Caco-2 (cell line): ENCODE results near the gene LRRC26. TPM values are rescaled to one million over a fixed set of nuclear protein-coding genes. Genes with fewer than 3 reads are reported as not detected.
A peak's percentile ranks its signal among the peaks of the same experiment; 100 is the strongest.

Experiments used
- BruUV-seq: library from RNA; stranded (reverse); fragments of 400-500 nt; replicated peaks from 2 replicates; lab custom pipeline; 2021; lab: Mats Ljungman, UMichigan
- CTCF ChIA-PET: fragments of 300-600 bp; sonication (Branson Sonifier 250); formaldehyde crosslinking; loops from one replicate; lab custom pipeline; 2022; ENCODE audit warnings: antibody characterized with exemption; lab: Charles Lee
- POLR2A ChIA-PET: fragments of 300-600 bp; sonication (Branson Sonifier 250); formaldehyde crosslinking; loops from one replicate; lab custom pipeline; 2022; ENCODE audit warnings: antibody characterized with exemption; lab: Charles Lee
- DNase-seq, 2 experiments: peaks; one replicate each; pipeline versions ENCODE4 v3.0.0 to v3.0.0-alpha.2; 2020 to 2022
- H3K27me3 ChIP-seq: replicated peaks from 2 replicates; pipeline ENCODE4 v1.6.0; 2011; ENCODE audit warnings: low read length; ENCODE audit not compliant: control insufficient read depth, insufficient read depth
- H3K36me3 ChIP-seq: 2 replicates; pipeline ENCODE4 v1.5.1; 2011; ENCODE audit warnings: low read length; ENCODE audit not compliant: control insufficient read depth, insufficient read depth
- H3K4me1 ChIP-seq: fragments of 250-450 bp; sonication (Bioruptor Pico); 2 replicates; pipeline ENCODE4 v1.5.1; 2020; ENCODE audit warnings: mild to moderate bottlenecking
- H3K4me3 ChIP-seq: 2 replicates; pipeline ENCODE4 v1.5.1; 2011; ENCODE audit warnings: low read depth, mild to moderate bottlenecking, control low read depth, low read length
- H3K9me3 ChIP-seq: fragments of 250-450 bp; sonication (Bioruptor Pico); 2 replicates; pipeline ENCODE4 v1.5.1; 2020; ENCODE audit warnings: mild to moderate bottlenecking, moderate library complexity
- H3K27ac Mint-ChIP-seq: one replicate; pipeline ENCODE4 v1.8.0; 2022; ENCODE audit warnings: mixed read lengths; ENCODE audit not compliant: unreplicated experiment
- H3K27me3 Mint-ChIP-seq: one replicate; pipeline ENCODE4 v1.8.0; 2022; ENCODE audit warnings: mixed read lengths; ENCODE audit not compliant: insufficient read depth, unreplicated experiment
- H3K36me3 Mint-ChIP-seq: one replicate; pipeline ENCODE4 v1.8.0; 2022; ENCODE audit warnings: mild to moderate bottlenecking, mixed read lengths; ENCODE audit not compliant: insufficient read depth, unreplicated experiment
- H3K4me1 Mint-ChIP-seq: one replicate; pipeline ENCODE4 v1.8.0; 2022; ENCODE audit warnings: low read depth, mixed read lengths; ENCODE audit not compliant: unreplicated experiment
- H3K4me3 Mint-ChIP-seq: one replicate; pipeline ENCODE4 v1.8.0; 2022; ENCODE audit warnings: mild to moderate bottlenecking, moderate library complexity, mixed read lengths; ENCODE audit not compliant: unreplicated experiment
- H3K9me3 Mint-ChIP-seq: one replicate; pipeline ENCODE4 v1.8.0; 2022; ENCODE audit warnings: mixed read lengths; ENCODE audit not compliant: unreplicated experiment
- CTCF ChIP-seq, 2 experiments: fragments of 200-600 bp in 1 of 2; IDR thresholded peaks; 1 replicate in 1 of 2; 2 replicates in 1 of 2; pipeline versions ENCODE4 v1.5.1 to v1.8.0; 2011 to 2022; ENCODE audit warnings: antibody characterized with exemption in 1 of 2, control low read depth in 1 of 2, inconsistent platforms in 1 of 2, low read depth in 1 of 2, low read length in 1 of 2, mild to moderate bottlenecking in 1 of 2, moderate library complexity in 1 of 2; ENCODE audit not compliant: insufficient read depth in 1 of 2, severe bottlenecking in 1 of 2, unreplicated experiment in 1 of 2
- intact Hi-C: fragments of 100-400 bp; cut with micrococcal nuclease; formaldehyde crosslinking; loops from one replicate; pipeline ENCODE4 v1.10.0; 2022; ENCODE audit not compliant: unreplicated experiment
- total RNA-seq: library from RNA; stranded (reverse); gene quantifications from 2 replicates; pipeline ENCODE4 v1.2.3, GENCODE V29; 2022

LRRC26 gene
- total RNA-seq, 1 experiment from 2014 or later: 2.9 TPM

GRCh38 chr9:137164370-137165249 is 5.2 kb downstream of the LRRC26 start:
- H3K27me3 Mint-ChIP-seq: peaks cover 8% of the 10 kb centered on the region
- Histone ChIP-seq H3K27me3 (peaks cover 2% of the 10 kb centered on the region; the same call in 1 of the 2 replicates), H3K4me1 (peaks cover 6% of the 10 kb centered on the region), H3K4me3 (no peak overlapping the region), H3K9me3 (no peaks in the 10 kb centered on the region), H3K36me3 (no peaks in the 10 kb centered on the region)
- intact Hi-C loops: loop anchor here (5.0 kb wide), 1 partner anchor 37 kb away; no protein-coding TSS in a partner anchor
- H3K9me3 Mint-ChIP-seq: no peaks in the 10 kb centered on the region
- no TSS peak for BruUV-seq
- H3K4me3 Mint-ChIP-seq: no peak overlapping the region
- DNase-seq: no peak
- H3K36me3 Mint-ChIP-seq: no peaks in the 10 kb centered on the region
- TF ChIP-seq CTCF (IDR thresholded peaks at IDR 0.05; ENCODE audit: insufficient read depth in 1 of 2, low read depth in 1 of 2, low read length in 1 of 2, severe bottlenecking in 1 of 2, unreplicated experiment in 1 of 2): no peak
- ChIA-PET POLR2A (no interaction called here), CTCF (interaction anchor here (0.6 kb wide), 1 partner anchor 59 kb away, joined by 3 read pairs; no protein-coding TSS in a partner anchor)
- H3K4me1 Mint-ChIP-seq: peaks cover 6% of the 10 kb centered on the region
- no peak overlapping the region for H3K27ac Mint-ChIP-seq

GRCh38 chr9:137163805-137164204 is 6.0 kb downstream of the LRRC26 start:
- no peaks in the 10 kb centered on the region for H3K9me3 ChIP-seq
- H3K9me3 Mint-ChIP-seq: no peaks in the 10 kb centered on the region
- H3K4me3 ChIP-seq: no peak overlapping the region
- H3K4me3 Mint-ChIP-seq: peak overlapping the region; percentile 72
- H3K36me3 ChIP-seq: no peaks in the 10 kb centered on the region
- intact Hi-C loops: loop anchor here (2.0 kb wide), 1 partner anchor 63 kb away; the partner anchor contains the start of gene RNF224
- no peak for DNase-seq
- peaks cover 6% of the 10 kb centered on the region for H3K4me1 Mint-ChIP-seq
- POLR2A ChIA-PET: no interaction called here
- no peaks in the 10 kb centered on the region for H3K36me3 Mint-ChIP-seq
- H3K27me3 Mint-ChIP-seq: peaks cover 11% of the 10 kb centered on the region
- H3K27me3 ChIP-seq: peaks cover 2% of the 10 kb centered on the region
- peaks cover 6% of the 10 kb centered on the region; the same call in 1 of the 2 replicates for H3K4me1 ChIP-seq
- BruUV-seq: no TSS peak
- H3K27ac Mint-ChIP-seq: no peak overlapping the region
- CTCF ChIA-PET: no interaction called here
- TF ChIP-seq CTCF (IDR thresholded peaks at IDR 0.05; ENCODE audit: insufficient read depth in 1 of 2, low read depth in 1 of 2, low read length in 1 of 2, severe bottlenecking in 1 of 2, unreplicated experiment in 1 of 2): no peak

DNA sequence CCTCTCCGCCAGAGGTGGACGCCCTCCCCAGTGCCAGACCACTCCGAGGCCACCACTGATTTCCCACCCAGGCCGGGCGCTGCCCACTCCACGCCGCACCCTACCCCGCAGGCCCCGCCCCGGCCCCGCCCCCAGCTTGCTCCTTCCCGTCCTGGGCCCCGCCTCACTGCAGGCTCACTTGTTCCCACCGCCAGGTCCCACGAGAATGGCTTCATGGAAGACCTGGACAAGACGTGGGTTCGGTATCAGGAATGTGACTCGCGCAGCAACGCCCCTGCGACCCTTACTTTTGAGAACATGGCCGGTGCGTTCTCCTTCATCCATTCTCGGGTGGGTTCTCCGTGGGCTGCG is 6.5 kb downstream of the LRRC26 start:
- intact Hi-C loops: loop anchor here (2.0 kb wide), 1 partner anchor 63 kb away; the partner anchor contains the start of gene RNF224
- Mint-ChIP-seq H3K9me3 (no peaks in the 10 kb centered on the region), H3K27ac (no peak overlapping the region), H3K27me3 (peaks cover 11% of the 10 kb centered on the region), H3K4me1 (peaks cover 6% of the 10 kb centered on the region), H3K36me3 (no peaks in the 10 kb centered on the region), H3K4me3 (peak overlapping the region; percentile 72)
- ChIA-PET POLR2A (interaction anchor here (0.6 to 0.9 kb wide), 2 partner anchors 37 to 372 kb away, joined by 3 to 5 read pairs; partner anchors contain the start of gene TPRN), CTCF (interaction anchor here (0.6 to 1.9 kb wide), 9 partner anchors 13 to 117 kb away, joined by 3 to 11 read pairs (median 5); partner anchors contain the start of genes RNF224, SSNA1 and TUBB4B)
- TF ChIP-seq CTCF (IDR thresholded peaks at IDR 0.05; ENCODE audit: insufficient read depth in 1 of 2, low read depth in 1 of 2, low read length in 1 of 2, severe bottlenecking in 1 of 2, unreplicated experiment in 1 of 2): no peak
- peaks cover 6% of the 10 kb centered on the region; the same call in 1 of the 2 replicates for H3K4me1 ChIP-seq
- BruUV-seq: no TSS peak
- peak overlapping the region; percentile 46 for H3K4me3 ChIP-seq
- H3K36me3 ChIP-seq: no peaks in the 10 kb centered on the region
- H3K9me3 ChIP-seq: no peaks in the 10 kb centered on the region
- peaks cover 2% of the 10 kb centered on the region for H3K27me3 ChIP-seq
- DNase-seq: no peak
